Activated CD8-positive, alpha-beta memory T cell treated with anti-CD3 and anti-CD28 coated beads, Interleukin-2, amount 50 U/mL, for 1 hour (primary cell): ENCODE results near the gene GPR15LG.

Source experiments
- DNase-seq: peaks from one replicate; pipeline ENCODE4 v3.0.0-alpha.2; 2020; ENCODE audit errors: extremely low read depth

The GPR15LG gene

DNA sequence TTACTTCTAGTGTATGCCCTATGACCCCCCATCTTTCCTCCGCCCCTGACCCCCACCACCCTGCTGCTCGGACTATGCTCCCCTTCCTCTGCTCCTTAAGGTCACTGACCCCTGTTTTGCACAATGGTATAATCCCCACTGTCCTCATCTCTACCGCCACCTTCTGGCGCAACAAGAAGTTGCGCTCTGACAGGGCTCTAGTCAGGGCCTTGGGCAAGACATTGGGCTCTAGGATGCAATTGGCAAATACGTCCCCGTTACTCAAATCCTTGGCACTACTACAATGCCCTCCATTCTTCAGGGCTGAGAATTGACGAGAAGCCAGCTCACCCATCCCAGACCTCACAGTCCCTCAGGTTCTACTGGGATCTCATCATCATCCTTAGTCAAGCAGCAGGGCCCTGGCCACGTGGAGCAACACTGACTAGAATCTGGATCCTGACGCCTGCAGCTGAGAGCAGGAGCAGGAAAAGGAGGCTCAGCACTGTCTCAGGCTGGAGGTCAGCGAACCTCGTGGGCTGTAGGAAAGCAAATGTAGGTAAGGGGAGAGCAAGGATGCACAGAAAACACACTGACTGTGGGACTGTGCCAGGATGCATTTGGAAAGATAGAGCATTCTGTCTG, 41.1 kb downstream of the GPR15LG start:
- DNase-seq, result no peak

DNA sequence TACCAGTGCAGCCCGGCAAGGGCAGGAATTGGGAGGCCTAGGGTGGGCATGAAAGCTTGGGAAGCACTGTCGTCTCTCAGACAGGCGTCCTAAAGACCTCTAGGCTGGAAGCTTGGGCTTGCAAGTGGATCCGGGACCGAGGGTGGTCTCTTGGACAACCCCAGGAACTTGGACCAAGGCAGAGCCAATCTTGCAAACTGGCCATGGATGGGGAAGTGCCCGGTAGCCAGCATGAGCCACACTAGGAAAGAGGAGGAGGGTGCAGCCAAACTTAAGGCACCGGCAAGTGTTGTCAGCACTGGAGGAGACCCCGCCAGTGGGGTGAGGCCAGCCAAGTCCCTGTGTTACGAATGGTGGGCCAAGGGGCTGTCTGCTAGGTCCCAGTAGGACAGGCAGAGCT, 43.2 kb downstream of the GPR15LG start:
- DNase-seq, result no peak

DNA sequence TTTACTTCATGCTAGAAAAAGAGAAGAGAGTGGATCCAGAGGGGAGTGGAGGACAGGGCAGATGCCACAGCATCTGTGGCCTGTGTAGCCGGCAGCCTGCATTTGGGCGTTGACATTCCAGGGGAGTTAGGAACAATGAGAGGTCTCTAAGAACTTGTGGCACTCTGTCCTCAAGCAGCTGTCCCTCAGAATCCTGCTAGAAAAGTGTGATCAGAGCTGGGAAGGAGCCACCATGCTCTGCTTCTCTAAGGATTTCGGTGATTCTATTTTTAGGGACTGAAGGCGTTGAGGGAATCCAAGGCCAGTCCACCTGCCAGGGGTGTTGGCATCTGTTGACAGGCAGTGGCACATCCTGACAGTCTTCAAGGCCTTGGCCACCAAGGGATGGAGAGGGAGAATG, 44.1 kb downstream of the GPR15LG start:
- DNase-seq, result no peak

DNA sequence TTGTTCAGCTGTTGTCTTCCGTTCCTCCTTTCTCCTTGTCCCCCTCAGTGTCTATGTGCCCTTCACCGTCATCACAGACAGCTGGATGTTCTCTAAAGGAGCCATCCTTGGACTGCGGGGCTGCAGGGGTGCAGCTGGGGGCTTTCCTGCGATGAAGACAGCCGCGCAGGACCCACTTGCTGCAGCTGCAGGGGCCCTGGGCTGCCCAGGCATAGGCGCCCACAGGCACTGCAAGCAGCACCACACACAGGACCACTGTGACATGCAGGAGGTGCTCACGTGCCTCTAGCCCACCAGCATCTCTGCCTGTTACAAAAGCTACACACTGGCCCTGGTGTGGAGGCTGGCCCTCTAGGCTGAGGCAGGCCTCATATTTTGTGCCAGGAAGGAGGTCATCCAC, 48.3 kb downstream of the GPR15LG start:
- no peak for DNase-seq

DNA sequence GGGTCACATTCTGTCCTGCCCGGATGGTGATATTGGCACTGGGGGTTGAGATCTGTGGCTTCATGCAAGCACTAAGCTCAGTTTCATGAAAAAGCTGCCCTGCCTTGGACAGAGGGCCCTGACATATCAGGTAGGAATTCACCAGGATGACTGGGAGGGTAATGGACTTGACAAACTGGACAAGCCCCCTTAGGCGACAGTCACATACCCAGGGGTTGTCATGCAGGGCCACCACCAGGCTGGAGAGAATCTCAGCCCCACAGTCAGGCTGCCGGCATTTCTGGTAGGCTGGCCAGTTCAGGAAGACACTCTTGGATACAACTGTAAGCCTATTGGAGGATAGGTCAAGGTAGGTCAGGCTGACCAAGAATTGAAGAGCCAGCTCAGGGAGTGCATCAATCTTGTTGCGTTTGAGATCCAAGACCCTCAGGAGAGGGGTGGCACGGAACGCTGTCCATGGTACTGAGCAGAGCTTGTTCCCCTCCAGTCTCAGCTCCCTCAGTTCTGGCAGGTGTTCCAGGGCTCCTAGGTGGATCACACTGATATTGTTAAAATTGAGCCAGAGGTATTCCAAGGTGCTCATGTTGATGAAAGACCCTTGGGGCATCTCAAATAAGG, 50.9 kb downstream of the GPR15LG start:
- no peak for DNase-seq

DNA sequence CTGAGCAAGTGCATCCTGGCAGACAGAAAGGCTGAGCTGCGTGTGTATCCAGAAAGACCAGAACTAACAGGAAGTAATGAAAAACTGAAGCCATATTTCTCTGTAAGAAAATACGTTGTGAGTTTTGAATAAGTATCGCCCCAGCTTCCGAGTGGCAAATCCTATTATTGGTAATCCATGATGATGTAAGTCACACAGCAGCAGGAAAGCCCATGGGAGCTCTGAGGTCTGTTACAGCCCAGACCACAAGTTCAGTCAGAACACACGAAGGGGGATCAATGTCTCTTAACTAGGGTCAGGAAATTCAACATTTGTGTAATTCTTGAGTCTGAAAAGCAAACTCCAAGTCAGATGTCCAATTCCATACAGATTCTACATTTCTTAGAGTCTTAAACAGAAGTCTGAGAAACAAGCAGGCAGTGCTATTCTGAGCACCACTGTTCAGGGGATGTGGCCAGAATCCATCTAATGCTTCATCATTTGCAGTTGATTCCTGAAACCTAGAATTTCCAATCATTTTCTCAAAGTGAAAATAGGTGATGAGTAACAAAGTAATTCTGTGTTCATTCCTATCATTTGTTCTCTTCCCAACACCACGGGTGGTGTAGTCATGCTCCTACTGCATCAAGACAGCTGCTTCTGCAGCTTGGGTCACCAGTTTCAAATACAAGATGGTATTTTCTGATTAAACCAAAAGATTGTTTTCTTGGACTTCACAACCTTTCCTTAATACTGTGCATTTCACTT, 52.0 kb downstream of the GPR15LG start, which contains the start of gene LRIT2:
Gene LRIT2, minus strand, starts transcription at position 118 of the 747 bp plus-strand sequence. Its CDS starts 24 bp downstream, at position 94.
- no peak for DNase-seq

DNA sequence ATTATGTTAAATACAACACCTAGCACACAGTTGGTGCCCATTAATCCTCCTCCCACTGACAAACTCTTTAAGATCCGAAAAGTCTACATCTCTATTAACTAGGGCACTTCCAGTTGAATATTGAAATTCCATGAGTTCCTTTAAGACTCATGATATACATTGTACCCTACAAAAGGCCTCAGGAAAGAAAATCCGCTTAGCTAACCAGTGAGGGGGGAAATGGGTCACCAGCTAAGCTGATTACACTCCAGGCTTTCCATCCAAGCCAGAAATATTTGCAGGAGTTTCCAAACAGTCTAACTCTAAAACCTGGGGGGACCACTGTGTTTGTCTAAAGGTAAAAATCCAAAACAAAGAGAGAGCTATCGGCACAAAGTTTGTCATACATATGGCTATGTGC, 53.0 kb downstream of the GPR15LG start:
- DNase-seq, result no peak

DNA sequence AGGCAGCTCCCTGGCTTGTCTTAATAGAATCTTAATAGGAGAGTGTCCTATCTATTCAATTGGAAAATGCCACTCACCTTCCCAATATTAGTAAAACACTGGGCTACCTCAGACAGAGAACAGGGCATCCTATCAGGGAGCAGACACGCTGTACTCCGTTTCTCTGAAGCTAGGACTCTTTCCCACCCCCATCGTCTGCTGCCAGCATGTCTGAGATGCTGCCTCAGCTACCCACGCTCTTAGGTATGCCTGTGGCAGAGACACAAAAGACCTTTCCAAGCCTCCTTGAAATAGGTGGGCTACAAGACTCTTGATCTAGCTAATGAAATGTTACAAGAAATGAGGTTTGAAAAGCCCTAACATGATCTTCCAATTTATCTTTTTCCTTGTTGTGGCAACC, 54.2 kb downstream of the GPR15LG start:
- DNase-seq, result no peak

DNA sequence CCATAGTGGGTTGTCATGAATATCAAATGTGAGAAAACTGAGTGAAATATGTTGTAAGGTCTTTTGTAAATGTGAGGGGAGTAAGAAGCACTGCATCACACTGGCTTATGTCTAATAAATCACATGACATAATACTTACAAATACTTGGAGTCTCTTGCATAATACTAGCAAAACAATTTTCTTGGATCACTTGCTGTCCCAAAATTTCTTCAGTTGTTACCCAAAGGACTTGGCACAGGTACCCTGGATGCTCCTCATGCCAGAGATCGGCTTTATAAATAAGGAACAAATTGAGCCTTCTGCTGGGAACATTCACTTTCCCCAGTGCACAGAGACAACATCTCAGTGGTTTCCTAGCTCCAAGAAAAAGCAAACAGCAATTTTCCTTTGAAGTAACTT, 56.8 kb downstream of the GPR15LG start:
- no peak for DNase-seq

DNA sequence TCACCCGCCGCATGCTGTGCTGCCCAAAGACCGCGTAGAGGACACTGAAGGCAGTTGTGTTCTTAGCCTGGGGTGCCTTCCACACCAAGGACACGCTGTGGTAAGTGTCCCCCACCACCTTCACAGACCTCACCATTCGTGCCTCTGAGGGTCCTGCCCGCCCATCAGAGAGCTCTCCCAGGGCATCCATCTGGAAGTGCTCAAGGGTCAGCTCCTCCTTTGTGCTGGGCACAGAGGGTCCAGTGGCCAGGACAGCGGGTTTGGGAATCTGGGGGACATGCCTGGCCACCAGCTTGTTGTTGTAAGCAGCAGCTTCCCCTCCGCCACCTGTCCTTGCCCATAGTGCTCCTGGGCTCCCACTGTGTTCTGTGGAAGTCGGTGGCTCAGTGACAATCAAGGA, 58.8 kb downstream of the GPR15LG start:
- no peak for DNase-seq

DNA sequence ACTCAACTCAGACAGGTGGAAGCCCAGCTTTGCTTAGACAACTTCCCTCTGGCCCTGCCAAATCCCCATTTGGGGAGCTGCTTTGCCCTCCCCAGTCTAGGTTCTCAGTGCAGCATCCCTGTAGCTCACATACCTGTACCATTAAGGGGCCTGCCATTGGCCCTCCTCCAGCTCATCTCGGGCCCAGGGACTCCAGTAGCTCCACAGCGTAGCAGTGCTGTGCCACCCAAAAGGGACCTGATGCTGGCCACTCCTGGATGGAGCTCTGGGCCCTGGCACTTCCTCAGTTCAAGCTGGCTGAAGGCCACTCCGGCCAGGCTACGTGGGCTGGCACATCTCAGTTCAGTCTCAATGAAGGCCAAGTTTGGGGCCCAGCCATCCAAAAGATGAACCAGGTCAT, 60.3 kb downstream of the GPR15LG start:
- no peak for DNase-seq

DNA sequence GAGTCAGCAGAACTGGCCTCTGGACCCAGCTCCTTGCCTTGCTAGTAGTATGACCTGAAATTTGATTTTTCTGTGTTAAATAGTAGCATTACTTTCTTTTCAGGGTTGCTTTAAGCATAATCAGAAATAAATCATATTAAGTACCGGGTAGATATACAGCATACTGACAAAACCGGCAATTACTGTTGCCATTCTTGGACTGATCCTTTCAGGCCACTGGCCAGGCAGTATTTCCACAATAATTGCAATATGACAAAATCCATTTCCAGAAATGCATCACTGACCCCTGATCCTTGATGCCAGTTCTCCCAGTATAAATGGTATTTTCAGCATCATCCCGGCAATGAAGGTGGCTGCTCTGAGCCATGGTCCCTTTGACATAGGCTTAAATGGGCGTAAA, 60.9 kb downstream of the GPR15LG start:
- DNase-seq, result no peak
